IMR-90 (cell line): ENCODE data around the gene RNF31. TPM values are rescaled to one million over a fixed set of nuclear protein-coding genes. Genes with fewer than 3 reads are reported as not detected.
A peak's percentile ranks its signal among the peaks of the same experiment; 100 is the strongest.

Experiments
- ATAC-seq: fragments of 200-7000 bp; cut with Tn5 transposase; 2 replicates; pipeline ENCODE4 v1.9.1; 2020; ENCODE audit warnings: low read depth, mild to moderate bottlenecking, moderate library complexity
- BruUV-seq: library from RNA; stranded (reverse); fragments of 400-500 nt; replicated peaks from 2 replicates; lab custom pipeline; 2021; lab: Mats Ljungman, UMichigan
- CTCF ChIA-PET: fragments of 300-600 bp; formaldehyde crosslinking; extraction: SDS; loops from one replicate; lab custom pipeline; 2021; ENCODE audit warnings: antibody characterized with exemption; lab: Yijun Ruan, JAX
- POLR2A ChIA-PET: fragments of 300-600 bp; sonication (Branson Sonifier 250); formaldehyde crosslinking; loops from one replicate; lab custom pipeline; 2022; ENCODE audit warnings: antibody characterized with exemption; ENCODE audit not compliant: unreplicated experiment; lab: Charles Lee
- DNase-seq: peaks from one replicate; pipeline ENCODE4 v3.0.0; 2013
- H2AFZ ChIP-seq: replicated peaks from 2 replicates; pipeline ENCODE3; 2013; ENCODE audit warnings: low read length, mild to moderate bottlenecking; ENCODE audit not compliant: poor library complexity
- H2AK5ac ChIP-seq: 2 replicates; pipeline ENCODE4 v1.6.1; 2013; ENCODE audit warnings: low read depth, low read length, inconsistent platforms
- H2AK9ac ChIP-seq: replicated peaks from 2 replicates; pipeline ENCODE3; 2013; ENCODE audit warnings: mild to moderate bottlenecking, low read depth, low read length, moderate library complexity; ENCODE audit not compliant: poor library complexity
- H2BK120ac ChIP-seq: 2 replicates; pipeline ENCODE4 v1.6.1; 2013; ENCODE audit warnings: low read depth, low read length, inconsistent platforms
- H2BK15ac ChIP-seq: 3 replicates; pipeline ENCODE4 v1.6.1; 2013; ENCODE audit warnings: low read depth, low read length, inconsistent platforms
- H2BK20ac ChIP-seq: 2 replicates; pipeline ENCODE4 v1.6.1; 2013; ENCODE audit warnings: low read depth, mild to moderate bottlenecking, inconsistent platforms, low read length, moderate library complexity
- H2BK5ac ChIP-seq: 2 replicates; pipeline ENCODE4 v1.6.1; 2013; ENCODE audit warnings: mild to moderate bottlenecking, low read depth, low read length, inconsistent platforms; ENCODE audit not compliant: poor library complexity, severe bottlenecking
- H3K14ac ChIP-seq: replicated peaks from 2 replicates; pipeline ENCODE4 v1.6.1; 2013; ENCODE audit warnings: low read depth, low read length, inconsistent platforms
- H3K18ac ChIP-seq: 2 replicates; pipeline ENCODE4 v1.6.1; 2013; ENCODE audit warnings: low read depth, low read length, control low read depth
- H3K23ac ChIP-seq: 2 replicates; pipeline ENCODE4 v1.6.1; 2013; ENCODE audit warnings: low read depth, low read length, inconsistent platforms
- H3K27ac ChIP-seq: 2 replicates; pipeline ENCODE4 v1.5.1; 2013; ENCODE audit warnings: mild to moderate bottlenecking, control low read depth, low read length; ENCODE audit not compliant: insufficient read depth
- H3K27me3 ChIP-seq: 2 replicates; pipeline ENCODE4 v1.6.1; 2013; ENCODE audit warnings: low read length; ENCODE audit not compliant: control insufficient read depth, insufficient read depth
- H3K36me3 ChIP-seq: 2 replicates; pipeline ENCODE4 v1.6.1; 2013; ENCODE audit warnings: low read length, mixed read lengths; ENCODE audit not compliant: control insufficient read depth, insufficient read depth
- H3K4ac ChIP-seq: 2 replicates; pipeline ENCODE4 v1.6.1; 2013; ENCODE audit warnings: low read depth, low read length, inconsistent platforms
- H3K4me1 ChIP-seq: 2 replicates; pipeline ENCODE4 v1.6.1; 2013; ENCODE audit warnings: low read length, mixed read lengths; ENCODE audit not compliant: control insufficient read depth, insufficient read depth
- H3K4me2 ChIP-seq: 2 replicates; pipeline ENCODE4 v1.6.1; 2013; ENCODE audit warnings: low read depth, mild to moderate bottlenecking, control low read depth, low read length, moderate library complexity
- H3K4me3 ChIP-seq: 2 replicates; pipeline ENCODE4 v1.5.1; 2013; ENCODE audit warnings: low read depth, mild to moderate bottlenecking, control low read depth, low read length, moderate library complexity; ENCODE audit not compliant: insufficient read depth
- H3K56ac ChIP-seq: 2 replicates; pipeline ENCODE4 v1.6.1; 2013; ENCODE audit warnings: low read length, inconsistent platforms; ENCODE audit not compliant: insufficient read depth; ENCODE audit errors: extremely low read depth
- H3K79me1 ChIP-seq, 2 experiments: 2 replicates each; pipeline ENCODE4 v1.6.1; 2013; ENCODE audit warnings: low read length in 2 of 2, inconsistent platforms in 1 of 2, low read depth in 1 of 2
- H3K9ac ChIP-seq: 2 replicates; pipeline ENCODE4 v1.6.1; 2013; ENCODE audit warnings: low read depth, low read length, control low read depth
- H3K9me1 ChIP-seq: 2 replicates; pipeline ENCODE4 v1.6.1; 2013; ENCODE audit warnings: low read length, inconsistent platforms; ENCODE audit not compliant: insufficient read depth
- H3K9me3 ChIP-seq: 2 replicates; pipeline ENCODE4 v1.6.1; 2013; ENCODE audit warnings: low read length; ENCODE audit not compliant: control insufficient read depth, insufficient read depth
- H4K20me1 ChIP-seq: 2 replicates; pipeline ENCODE4 v1.6.1; 2013; ENCODE audit warnings: low read length, inconsistent platforms; ENCODE audit not compliant: insufficient read depth
- H4K5ac ChIP-seq: 2 replicates; pipeline ENCODE4 v1.6.1; 2013; ENCODE audit warnings: mild to moderate bottlenecking, low read depth, low read length, control low read depth
- H4K8ac ChIP-seq, 2 experiments: 2 replicates each; pipeline ENCODE4 v1.6.1; 2013; ENCODE audit warnings: low read depth in 2 of 2, low read length in 2 of 2, control low read depth in 1 of 2, inconsistent platforms in 1 of 2
- H4K91ac ChIP-seq: 2 replicates; pipeline ENCODE4 v1.6.1; 2013; ENCODE audit warnings: low read depth, low read length, inconsistent platforms; ENCODE audit not compliant: insufficient read depth
- CEBPB ChIP-seq: IDR thresholded peaks from 2 replicates; pipeline ENCODE4 v1.6.1; 2012; ENCODE audit warnings: low read depth, low read length, improper control_type of control experiment
- MAZ ChIP-seq: IDR thresholded peaks from 2 replicates; pipeline ENCODE4 v1.6.1; 2012; ENCODE audit warnings: low read depth, mild to moderate bottlenecking, low read length, improper control_type of control experiment, moderate library complexity, borderline replicate concordance
- POLR2A ChIP-seq: IDR thresholded peaks from 2 replicates; pipeline ENCODE4 v1.6.1; 2012; ENCODE audit warnings: mild to moderate bottlenecking, low read depth, low read length
- RAD21 ChIP-seq: IDR thresholded peaks from 2 replicates; pipeline ENCODE4 v1.6.1; 2012; ENCODE audit warnings: low read length, improper control_type of control experiment
- RCOR1 ChIP-seq: IDR thresholded peaks from 2 replicates; pipeline ENCODE4 v1.6.1; 2012; ENCODE audit warnings: mild to moderate bottlenecking, low read length, improper control_type of control experiment; ENCODE audit not compliant: insufficient replicate concordance
- SMC3 ChIP-seq: fragments of 150-350 bp; IDR thresholded peaks from 2 replicates; pipeline ENCODE4 v1.6.1; 2016; ENCODE audit warnings: low read depth, mild to moderate bottlenecking, antibody characterized with exemption, low read length, moderate library complexity
- USF2 ChIP-seq: fragments of 150-350 bp; IDR thresholded peaks from 2 replicates; pipeline ENCODE4 v1.6.1; 2017; ENCODE audit warnings: mild to moderate bottlenecking, antibody characterized with exemption, low read length, low read depth
- WGBS, 2 experiments: methylation state at CpG; one replicate each; pipeline versions ENCODE4 v1.1.5 to v1.1.7; 2013; ENCODE audit warnings: missing lambda C conversion rate in 2 of 2; ENCODE audit not compliant: insufficient read length in 1 of 2; ENCODE audit errors: extremely low coverage in 2 of 2; 5-methylcytosine and 5-hydroxymethylcytosine counted together
- dilution Hi-C: fragments of 300-500 bp; cut with HindIII; formaldehyde crosslinking; loops from one replicate; pipeline ENCODE4 v1.14.3; 2018; ENCODE audit warnings: low sequenced_read_pairs; ENCODE audit not compliant: unreplicated experiment
- in situ Hi-C: fragments of 300-500 bp; cut with MboI; formaldehyde crosslinking; loops from 3 replicates; pipeline ENCODE4 v1.14.3; 2019; ENCODE audit warnings: low sequenced_read_pairs, inconsistent platforms, mixed read lengths
- intact Hi-C: fragments of 100-400 bp; cut with micrococcal nuclease; formaldehyde crosslinking; loops from 2 replicates; pipeline ENCODE4 v1.10.0; 2022
- polyA plus RNA-seq, 3 experiments: library from polyadenylated mRNA; depleted of rRNA; stranded (reverse); fragments of >200 nt; gene quantifications; 2 replicates each; pipeline ENCODE4 v1.2.3, GENCODE V29; 2012; ENCODE audit warnings: low replicate concordance in 1 of 3
- total RNA-seq: library from RNA; depleted of rRNA; stranded (reverse); fragments of >200 nt; gene quantifications from 2 replicates; pipeline ENCODE4 v1.2.3, GENCODE V29; 2012
- TF ChIP-seq, protein P1 (sequence below): conservative IDR thresholded peaks from 2 replicates; pipeline ENCODE4 v1.5.1; 2012; ENCODE audit warnings: mild to moderate bottlenecking, low read depth, low read length, improper control_type of control experiment

The RNF31 gene
- total and polyA plus RNA-seq, 2 of the 4 experiments (the other 2 are of a cell fraction), result 31.6 to 37.5 TPM

DNA sequence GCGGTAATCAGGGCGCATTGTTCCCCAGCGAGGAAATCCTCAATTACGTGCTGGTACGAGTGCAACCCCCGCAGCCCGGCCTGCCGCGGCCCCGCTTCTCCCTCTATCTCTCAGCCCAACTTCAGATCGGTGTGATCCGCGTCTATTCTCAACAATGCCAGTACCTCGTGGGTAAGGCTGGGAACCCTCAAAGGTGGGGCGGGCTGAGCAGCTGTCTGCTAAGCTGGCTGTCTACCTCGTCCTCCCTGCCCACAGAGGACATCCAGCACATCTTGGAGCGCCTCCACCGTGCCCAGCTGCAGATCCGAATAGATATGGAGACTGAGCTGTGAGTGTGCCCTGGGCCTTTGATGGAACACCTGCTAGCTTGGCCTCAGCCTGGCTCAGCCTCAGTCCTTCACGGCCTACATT lies 25.6 kb downstream of the RNF31 start:
- TF ChIP-seq, protein P1, sequence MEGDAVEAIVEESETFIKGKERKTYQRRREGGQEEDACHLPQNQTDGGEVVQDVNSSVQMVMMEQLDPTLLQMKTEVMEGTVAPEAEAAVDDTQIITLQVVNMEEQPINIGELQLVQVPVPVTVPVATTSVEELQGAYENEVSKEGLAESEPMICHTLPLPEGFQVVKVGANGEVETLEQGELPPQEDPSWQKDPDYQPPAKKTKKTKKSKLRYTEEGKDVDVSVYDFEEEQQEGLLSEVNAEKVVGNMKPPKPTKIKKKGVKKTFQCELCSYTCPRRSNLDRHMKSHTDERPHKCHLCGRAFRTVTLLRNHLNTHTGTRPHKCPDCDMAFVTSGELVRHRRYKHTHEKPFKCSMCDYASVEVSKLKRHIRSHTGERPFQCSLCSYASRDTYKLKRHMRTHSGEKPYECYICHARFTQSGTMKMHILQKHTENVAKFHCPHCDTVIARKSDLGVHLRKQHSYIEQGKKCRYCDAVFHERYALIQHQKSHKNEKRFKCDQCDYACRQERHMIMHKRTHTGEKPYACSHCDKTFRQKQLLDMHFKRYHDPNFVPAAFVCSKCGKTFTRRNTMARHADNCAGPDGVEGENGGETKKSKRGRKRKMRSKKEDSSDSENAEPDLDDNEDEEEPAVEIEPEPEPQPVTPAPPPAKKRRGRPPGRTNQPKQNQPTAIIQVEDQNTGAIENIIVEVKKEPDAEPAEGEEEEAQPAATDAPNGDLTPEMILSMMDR, result no peak
- no peak for TF ChIP-seq RCOR1
- no peak for TF ChIP-seq MAZ
- no peak for TF ChIP-seq CEBPB
- no peak for TF ChIP-seq POLR2A
- TF ChIP-seq SMC3, result no peak
- TF ChIP-seq USF2, result no peak
- no peak for TF ChIP-seq RAD21
- ATAC-seq (no peak), DNase-seq (no peak)
- dilution Hi-C loops (no loop called here), in situ Hi-C loops (no loop called here), intact Hi-C loops (no loop called here)
- no peaks in the 10 kb centered on the region for H3K4me1 ChIP-seq
- H3K4me2 ChIP-seq, result no peak overlapping the region
- H3K9me1 ChIP-seq, result no peaks in the 10 kb centered on the region
- no peak overlapping the region for H2BK15ac ChIP-seq
- POLR2A ChIA-PET, result no interaction called here
- H2AFZ ChIP-seq, result no peak overlapping the region
- no peak overlapping the region for H4K8ac ChIP-seq
- no peak overlapping the region for H3K56ac ChIP-seq
- no peak overlapping the region for H3K4ac ChIP-seq
- H3K27ac ChIP-seq, result no peak overlapping the region
- no peak overlapping the region for H2BK5ac ChIP-seq
- no peak overlapping the region for H2BK20ac ChIP-seq
- H3K27me3 ChIP-seq, result no peaks in the 10 kb centered on the region
- H3K36me3 ChIP-seq, result peaks cover 29% of the 10 kb centered on the region
- H2AK9ac ChIP-seq, result peak overlapping the region; percentile 13
- H3K79me1 ChIP-seq, result no peaks in the 10 kb centered on the region
- H3K18ac ChIP-seq, result no peak overlapping the region
- H3K9ac ChIP-seq, result no peak overlapping the region
- no peak overlapping the region for H3K23ac ChIP-seq
- H4K5ac ChIP-seq, result no peak overlapping the region
- CTCF ChIA-PET, result no interaction called here
- BruUV-seq, result no TSS peak
- no peak overlapping the region for H4K91ac ChIP-seq
- no peaks in the 10 kb centered on the region for H4K20me1 ChIP-seq
- no peak overlapping the region for H2AK5ac ChIP-seq
- H3K9me3 ChIP-seq, result no peaks in the 10 kb centered on the region
- WGBS, 2 experiments, result 70% methylated on average over 6 of the region's 20 CpGs; no CpG with 5 or more reads in 1 of the 2 experiments
- H2BK120ac ChIP-seq, result no peak overlapping the region
- no peak overlapping the region for H3K14ac ChIP-seq
- no peak overlapping the region for H3K4me3 ChIP-seq
